Thyroid gland (tissue), 4 donors: Measurements from ENCODE around the gene CHST11. TPM values are rescaled to one million over a fixed set of nuclear protein-coding genes. Genes with fewer than 3 reads are reported as not detected.

Source experiments
- DNase-seq, 2 donors: peaks; one replicate each; pipeline ENCODE4 v3.0.0-alpha.2; 2019
- H3K27ac ChIP-seq, 3 donors: fragments of 200-600 bp; sonication (generic); 1 replicate in 2 of 3; 2 replicates in 1 of 3; pipeline ENCODE4 v1.5.1; 2016 to 2019; ENCODE audit warnings: mild to moderate bottlenecking in 1 of 3, moderate library complexity in 1 of 3
- H3K27me3 ChIP-seq: fragments of 200-600 bp; sonication (generic); one replicate; pipeline ENCODE4 v1.5.1; 2019
- H3K36me3 ChIP-seq, 2 donors: fragments of 200-600 bp; sonication (generic); one replicate each; pipeline ENCODE4 v1.5.1; 2016 to 2019
- H3K4me1 ChIP-seq, 2 donors: fragments of 200-600 bp; sonication (generic); one replicate each; pipeline ENCODE4 v1.5.1; 2017 to 2019
- H3K4me3 ChIP-seq, 3 donors: fragments of 200-600 bp; sonication (generic); replicated peaks in 1 of 3; 1 replicate in 2 of 3; 2 replicates in 1 of 3; pipeline ENCODE4 v1.5.1; 2016; ENCODE audit warnings: mild to moderate bottlenecking in 1 of 3
- H3K9me3 ChIP-seq: fragments of 200-600 bp; sonication (generic); one replicate; pipeline ENCODE4 v1.5.1; 2017
- CTCF ChIP-seq, 6 experiments: fragments of 200-600 bp in 3 of 6; fragments of 450-650 bp in 3 of 6; sonication (generic) in 3 of 6; IDR thresholded peaks; one replicate each; pipeline ENCODE4 v1.5.1; 2016 to 2019; ENCODE audit warnings: antibody characterized with exemption in 6 of 6, mild to moderate bottlenecking in 2 of 6, inconsistent platforms in 1 of 6, moderate library complexity in 1 of 6
- POLR2A ChIP-seq, 2 donors: fragments of 450-650 bp; IDR thresholded peaks; one replicate each; pipeline ENCODE4 v1.6.1; 2017; ENCODE audit warnings: antibody characterized with exemption in 2 of 2, mild to moderate bottlenecking in 2 of 2, moderate library complexity in 1 of 2
- WGBS, 2 donors: methylation state at CpG; one replicate each; pipeline ENCODE4 v1.1.5; 2017; 5-methylcytosine and 5-hydroxymethylcytosine counted together
- intact Hi-C: fragments of 100-400 bp; cut with DNase I; formaldehyde crosslinking; loops from one replicate; pipeline ENCODE4 v1.15.1; 2023
- total RNA-seq, 4 donors: library from RNA; depleted of rRNA; stranded (reverse); fragments of >200 nt; gene quantifications; one replicate each; pipeline ENCODE4 v1.2.3, GENCODE V29; 2016

Gene CHST11
- total RNA-seq, 4 donors from 2014 or later, result 6.9 to 11.6 (median 8.0) TPM

- Histone ChIP-seq H3K36me3 (no peaks in the 10 kb centered on the region), H3K27ac (no peak overlapping the region), H3K4me3 (no peak overlapping the region), H3K9me3 (no peaks in the 10 kb centered on the region), H3K4me1 (no peaks in the 10 kb centered on the region), H3K27me3 (no peaks in the 10 kb centered on the region)
- no peak for DNase-seq
- TF ChIP-seq CTCF (IDR thresholded peaks at IDR 0.05), result no peak
- no peak for TF ChIP-seq POLR2A (IDR thresholded peaks at IDR 0.05)
- 93 to 95% methylated on average over 5 of the region's 5 CpGs for WGBS, 2 donors
- intact Hi-C loops, result no loop called here
Measured at GRCh38 chr12:104786352-104786751, 329.6 kb downstream of the CHST11 start.

DNA sequence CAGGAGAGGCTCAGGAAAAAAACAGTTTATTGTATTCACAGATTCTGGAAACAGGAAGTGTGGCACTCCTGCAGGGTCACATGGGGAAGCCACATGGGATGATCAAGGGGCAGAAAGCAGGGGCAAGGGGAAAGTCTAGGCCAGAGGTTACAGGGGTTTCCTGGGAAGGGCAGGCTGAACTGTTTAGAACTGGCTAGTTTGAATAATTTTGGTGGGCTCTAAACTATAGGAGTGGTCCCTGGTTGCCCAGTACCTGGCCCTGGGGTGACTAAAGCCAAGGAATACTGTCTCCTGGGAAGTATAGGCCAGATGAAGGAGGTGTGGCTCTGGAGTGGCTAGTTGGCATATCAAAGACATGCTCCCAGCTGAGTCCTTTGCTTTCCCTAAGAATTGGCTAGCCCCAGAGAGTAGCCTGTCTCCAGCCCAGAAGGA lies 332.1 kb downstream of the CHST11 start:
- H3K27me3 ChIP-seq, result no peaks in the 10 kb centered on the region
- H3K9me3 ChIP-seq, result no peaks in the 10 kb centered on the region
- H3K36me3 ChIP-seq, result no peaks in the 10 kb centered on the region
- intact Hi-C loops, result no loop called here
- no peak overlapping the region for H3K27ac ChIP-seq
- H3K4me3 ChIP-seq, result no peak overlapping the region
- TF ChIP-seq CTCF (IDR thresholded peaks at IDR 0.05), result no peak
- no peak for TF ChIP-seq POLR2A (IDR thresholded peaks at IDR 0.05)
- H3K4me1 ChIP-seq, result no peaks in the 10 kb centered on the region
- peak; percentile 14 for DNase-seq

- intact Hi-C loops, result no loop called here
- Histone ChIP-seq H3K36me3 (no peaks in the 10 kb centered on the region), H3K27me3 (no peaks in the 10 kb centered on the region), H3K27ac (no peak overlapping the region), H3K9me3 (no peaks in the 10 kb centered on the region), H3K4me1 (no peaks in the 10 kb centered on the region), H3K4me3 (no peak overlapping the region)
- DNase-seq, result peak; percentile 42 to 62
- TF ChIP-seq CTCF (IDR thresholded peaks at IDR 0.05), result peak; percentile 31 to 89 (median 60)
- no peak for TF ChIP-seq POLR2A (IDR thresholded peaks at IDR 0.05)
- 47 to 48% methylated on average over 19 of the region's 19 CpGs for WGBS, 2 donors
Measured at GRCh38 chr12:104790296-104791125, 333.8 kb downstream of the CHST11 start.

DNA sequence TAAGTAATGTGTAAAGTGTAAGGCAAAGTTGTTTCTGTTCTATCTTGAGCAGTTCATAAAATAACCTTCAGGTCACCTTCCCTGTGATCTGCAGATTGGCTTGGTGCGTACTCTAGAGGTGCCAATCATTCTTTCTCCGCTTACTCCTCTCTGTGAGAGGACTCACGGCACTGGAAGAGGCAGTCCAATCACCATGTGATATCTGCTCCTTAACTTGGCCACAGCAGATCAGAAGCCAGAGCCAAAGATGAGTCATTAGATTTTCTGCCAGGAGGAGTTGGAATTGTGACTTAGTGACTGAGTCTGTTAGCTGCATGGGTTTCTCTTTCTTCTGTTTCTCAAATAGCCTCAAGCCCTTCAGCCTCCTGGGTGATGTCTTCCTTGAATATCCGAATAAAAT lies 335.8 kb downstream of the CHST11 start:
- peak in 1 of 2 donors; percentile 7 for DNase-seq
- Histone ChIP-seq H3K27me3 (no peaks in the 10 kb centered on the region), H3K36me3 (no peaks in the 10 kb centered on the region), H3K4me1 (no peaks in the 10 kb centered on the region), H3K4me3 (no peak overlapping the region), H3K9me3 (no peaks in the 10 kb centered on the region), H3K27ac (no peak overlapping the region)
- intact Hi-C loops, result no loop called here
- no peak for TF ChIP-seq CTCF (IDR thresholded peaks at IDR 0.05)
- no peak for TF ChIP-seq POLR2A (IDR thresholded peaks at IDR 0.05)
- WGBS, 2 donors, result 72 to 76% methylated on average over 4 of the region's 4 CpGs

- no peaks in the 10 kb centered on the region for H3K4me1 ChIP-seq
- DNase-seq, result no peak
- H3K4me3 ChIP-seq, result no peak overlapping the region
- no peaks in the 10 kb centered on the region for H3K9me3 ChIP-seq
- no peaks in the 10 kb centered on the region for H3K36me3 ChIP-seq
- TF ChIP-seq POLR2A (IDR thresholded peaks at IDR 0.05) (no peak), CTCF (IDR thresholded peaks at IDR 0.05) (no peak)
- WGBS, 2 donors, result 74 to 91% methylated on average over 3 of the region's 3 CpGs
- H3K27ac ChIP-seq, result no peak overlapping the region
- intact Hi-C loops, result no loop called here
- H3K27me3 ChIP-seq, result no peaks in the 10 kb centered on the region
Measured at GRCh38 chr12:104793285-104793684, 336.5 kb downstream of the CHST11 start.
